HG02642 (cell line): Measurements from ENCODE around the gene FRMPD3.
A peak's percentile ranks its signal among the peaks of the same experiment; 100 is the strongest.

Experiments
- ATAC-seq: cut with Tn5 transposase; IDR thresholded peaks from one replicate; pipeline ENCODE4 v1.9.1; 2021; ENCODE audit warnings: mild to moderate bottlenecking; ENCODE audit not compliant: unreplicated experiment, poor library complexity

Gene FRMPD3

GRCh38 chrX:107448998-107449835 is at the start of gene FRMPD3:
FRMPD3 (plus strand) TSS chrX:107449652; CDS start chrX:107526589, 76,937 bp downstream.
- no peak for ATAC-seq

- ATAC-seq, result no peak
These were observed 28.9 kb upstream of the FRMPD3 start for GRCh38 chrX:107420571-107420970.

GRCh38 chrX:107421337-107421861 is 28.1 kb upstream of the FRMPD3 start:
- no peak for ATAC-seq

- no peak for ATAC-seq
These were observed 20.4 kb upstream of the FRMPD3 start for GRCh38 chrX:107429090-107429489.

GRCh38 chrX:107440187-107440586 is 9.3 kb upstream of the FRMPD3 start:
- ATAC-seq, result no peak

GRCh38 chrX:107440692-107441091 is 8.8 kb upstream of the FRMPD3 start:
- ATAC-seq, result no peak

GRCh38 chrX:107442914-107443527 is 6.4 kb upstream of the FRMPD3 start:
- ATAC-seq, result no peak

- no peak for ATAC-seq
These were observed 4.3 kb upstream of the FRMPD3 start for GRCh38 chrX:107445146-107445545.

GRCh38 chrX:107445631-107446030 is 3.8 kb upstream of the FRMPD3 start:
- no peak for ATAC-seq

- ATAC-seq, result no peak
These were observed 1.8 kb upstream of the FRMPD3 start for GRCh38 chrX:107447642-107448041.

GRCh38 chrX:107448625-107448997 is 841 bp upstream of the FRMPD3 start:
- no peak for ATAC-seq

GRCh38 chrX:107450823-107451509 is 1.5 kb downstream of the FRMPD3 start:
- no peak for ATAC-seq

GRCh38 chrX:107451731-107452130 is 2.3 kb downstream of the FRMPD3 start:
- ATAC-seq, result no peak

GRCh38 chrX:107452581-107452980 is 3.1 kb downstream of the FRMPD3 start:
- no peak for ATAC-seq

- peak; percentile 69 for ATAC-seq
These were observed 4.8 kb downstream of the FRMPD3 start for GRCh38 chrX:107454302-107454701.

- no peak for ATAC-seq
These were observed 7.8 kb downstream of the FRMPD3 start for GRCh38 chrX:107457289-107457688.

GRCh38 chrX:107465932-107466620 is 16.6 kb downstream of the FRMPD3 start:
- peak; percentile 85 for ATAC-seq

GRCh38 chrX:107467271-107467670 is 17.8 kb downstream of the FRMPD3 start:
- ATAC-seq, result no peak

- no peak for ATAC-seq
These were observed 20.7 kb downstream of the FRMPD3 start for GRCh38 chrX:107470198-107470597.

- no peak for ATAC-seq
These were observed 21.5 kb downstream of the FRMPD3 start for GRCh38 chrX:107470971-107471370.
